Kasumi-1 (cell line): ENCODE results near the gene PDE4D.

Source experiments
- DNase-seq, 2 experiments: peaks; one replicate each; lab custom pipeline; 2025; lab: John Stamatoyannopoulos, UW

The PDE4D gene

DNA sequence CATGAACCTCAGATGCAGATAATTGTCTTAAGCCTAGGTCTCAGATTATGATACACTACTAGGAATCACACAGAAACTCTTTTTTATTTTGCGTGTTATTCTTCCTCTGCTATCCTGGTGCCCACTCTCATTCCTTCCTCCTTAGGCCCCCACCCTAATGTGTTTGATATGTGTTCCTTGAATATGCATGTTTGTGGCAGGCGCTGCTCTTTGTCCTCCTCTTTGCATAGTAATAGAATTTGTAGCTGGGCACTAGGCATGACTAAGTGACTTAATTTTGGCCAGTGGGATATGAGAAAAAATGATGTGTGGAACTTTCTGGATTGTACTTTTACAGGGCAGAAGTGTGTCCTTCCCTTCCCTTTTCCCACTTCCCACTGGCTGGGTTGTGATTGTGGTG is 965.6 kb downstream of the PDE4D start:
- no peak for DNase-seq

DNA sequence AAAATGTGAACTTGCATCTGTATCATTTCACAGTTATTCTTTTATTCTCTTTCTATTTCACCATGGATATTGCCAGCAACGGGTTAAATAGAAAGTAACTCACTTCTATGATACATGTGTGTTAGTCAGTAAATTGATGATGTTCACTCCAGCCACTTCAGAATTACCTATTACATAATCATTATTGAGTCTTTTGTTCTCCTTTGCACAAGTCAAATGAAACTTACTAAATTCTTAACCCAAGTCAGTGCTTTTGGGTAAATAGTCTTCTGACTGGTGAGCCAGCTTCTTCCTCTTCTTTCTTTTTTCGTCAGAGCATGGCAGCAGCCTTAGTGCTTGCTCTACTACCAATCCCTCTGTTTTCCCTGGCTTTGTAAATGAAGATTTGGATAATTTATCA is 966.3 kb downstream of the PDE4D start:
- DNase-seq: no peak

DNA sequence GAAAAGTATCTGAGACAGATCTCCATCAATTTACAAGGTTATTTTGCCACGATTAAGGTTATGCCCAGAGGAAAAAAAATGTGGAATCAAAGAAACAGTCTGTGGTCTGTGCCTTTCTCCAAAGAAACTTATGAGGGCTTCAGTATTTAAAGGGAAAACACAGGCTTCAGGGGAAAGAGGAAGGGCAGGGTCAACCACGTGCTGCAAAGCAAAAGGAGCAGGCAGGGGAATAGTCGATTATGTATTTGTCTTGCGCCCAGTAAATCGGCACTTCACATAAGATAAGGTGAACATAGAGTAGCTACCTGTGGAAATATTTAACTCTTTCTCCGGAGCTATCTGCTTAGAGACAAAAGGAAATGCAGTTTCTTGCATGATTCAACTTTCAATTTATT is 967.0 kb downstream of the PDE4D start:
- DNase-seq: no peak

DNA sequence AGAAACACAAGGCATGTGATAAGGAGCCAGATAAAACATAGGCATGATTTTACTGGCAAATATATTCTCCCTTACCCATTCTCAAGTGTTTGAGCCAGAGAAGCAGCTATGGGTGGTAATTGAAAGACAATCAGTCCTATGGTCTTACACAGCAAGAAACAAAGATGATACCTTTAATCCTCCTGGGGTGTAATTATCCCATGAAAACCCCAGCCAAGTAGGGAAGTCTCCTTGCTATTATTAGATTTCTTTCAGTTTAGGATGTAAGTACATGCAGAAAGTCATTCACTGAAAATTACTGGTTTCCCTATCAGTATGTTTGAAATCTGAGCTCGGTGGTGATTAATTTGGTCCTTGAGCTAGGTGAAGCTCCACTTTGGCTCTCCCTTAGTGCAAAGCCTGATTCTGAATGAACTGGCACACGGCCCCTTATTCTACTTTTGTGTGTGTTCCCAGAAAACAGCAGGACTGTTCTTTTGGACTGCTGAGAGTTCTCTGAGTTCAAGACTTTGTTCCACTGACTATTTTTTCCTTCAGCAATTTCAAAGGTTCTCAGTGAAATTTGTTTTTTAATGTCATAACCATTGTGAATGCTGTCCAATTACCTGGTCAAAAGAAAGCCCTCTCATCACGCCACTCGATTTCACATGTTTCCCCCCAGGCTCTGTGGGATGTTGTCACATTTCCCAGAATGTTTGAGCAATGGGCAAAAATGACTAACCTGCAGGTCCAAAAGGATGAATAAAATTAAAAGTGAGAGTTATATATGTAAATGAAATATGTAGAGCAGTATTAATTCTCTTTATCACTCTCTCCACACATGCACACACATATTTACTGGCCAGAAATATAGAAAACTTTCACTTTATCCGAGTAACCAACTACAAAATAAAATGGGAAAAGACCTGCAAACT is 967.6 kb downstream of the PDE4D start:
- DNase-seq: no peak

DNA sequence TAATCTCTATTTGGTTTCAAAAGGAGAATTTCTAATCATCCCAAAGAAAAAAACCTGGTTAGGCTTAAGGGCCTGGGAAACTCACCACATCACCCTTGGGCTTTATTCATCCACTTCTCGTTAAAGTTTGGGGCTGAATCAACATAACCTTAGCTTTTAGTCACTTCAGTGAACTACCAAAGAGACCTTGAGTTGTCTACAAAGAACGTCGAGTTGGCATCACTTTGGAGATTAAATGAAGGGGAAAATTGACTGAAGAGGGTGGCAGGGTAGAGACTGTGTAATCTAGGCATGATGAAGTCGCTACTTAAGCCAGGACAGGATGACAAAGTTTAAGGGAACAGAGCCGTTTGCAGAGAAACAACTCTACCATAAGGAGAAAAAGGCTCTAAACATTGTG is 969.2 kb downstream of the PDE4D start:
- no peak for DNase-seq

DNA sequence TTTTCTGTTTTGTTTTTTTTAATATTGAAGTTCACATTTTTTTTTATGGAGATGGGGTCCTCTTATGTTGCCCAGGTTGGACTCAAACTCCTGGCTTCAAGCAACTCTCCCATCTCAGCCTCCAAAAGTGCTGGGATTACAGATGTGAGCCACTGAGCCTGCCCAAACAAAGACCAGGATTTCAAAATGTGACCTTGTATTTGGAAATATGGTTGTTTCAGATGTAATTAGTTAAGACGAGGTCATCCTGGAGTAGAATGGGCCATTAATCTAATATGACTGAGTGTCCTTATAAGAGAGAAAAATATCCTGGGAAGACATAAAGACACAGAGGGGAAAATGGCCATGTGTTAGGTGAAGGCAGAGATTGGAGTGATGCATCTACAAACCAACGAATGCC is 970.2 kb downstream of the PDE4D start:
- no peak for DNase-seq

DNA sequence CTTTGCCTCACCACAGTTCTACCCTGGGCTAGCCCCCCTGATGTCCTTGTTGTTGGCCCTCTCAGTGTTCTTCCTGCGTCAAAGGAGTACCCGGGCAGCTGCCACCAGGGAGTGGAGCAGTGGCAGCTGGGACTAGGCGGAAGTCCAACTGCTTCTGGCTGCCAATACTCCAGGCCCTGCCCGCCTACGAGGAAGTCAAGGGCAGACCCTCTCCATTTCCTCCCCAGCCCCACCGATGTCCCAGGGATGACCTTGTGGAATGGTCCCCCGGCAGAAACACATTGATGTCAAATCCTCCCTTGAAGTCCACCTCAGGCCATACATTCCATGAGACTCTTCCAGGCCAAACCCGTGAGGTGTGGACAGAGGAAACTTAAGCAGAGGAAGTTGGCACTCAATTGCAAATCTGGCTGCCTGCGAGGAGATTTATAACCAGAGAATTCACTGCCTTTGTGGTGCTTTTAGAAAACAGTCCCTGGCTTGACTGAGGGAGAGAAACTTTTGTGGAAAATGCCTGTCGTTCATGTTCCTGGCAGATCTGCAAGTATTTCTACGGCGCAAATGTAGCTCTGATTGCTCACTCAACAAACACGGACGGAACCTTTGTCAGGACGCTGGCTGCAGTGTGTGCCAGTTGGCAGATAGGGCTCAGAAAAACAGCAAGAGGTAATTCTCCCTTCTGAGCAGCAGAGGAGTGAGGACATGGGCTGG is 970.9 kb downstream of the PDE4D start:
- no peak for DNase-seq

DNA sequence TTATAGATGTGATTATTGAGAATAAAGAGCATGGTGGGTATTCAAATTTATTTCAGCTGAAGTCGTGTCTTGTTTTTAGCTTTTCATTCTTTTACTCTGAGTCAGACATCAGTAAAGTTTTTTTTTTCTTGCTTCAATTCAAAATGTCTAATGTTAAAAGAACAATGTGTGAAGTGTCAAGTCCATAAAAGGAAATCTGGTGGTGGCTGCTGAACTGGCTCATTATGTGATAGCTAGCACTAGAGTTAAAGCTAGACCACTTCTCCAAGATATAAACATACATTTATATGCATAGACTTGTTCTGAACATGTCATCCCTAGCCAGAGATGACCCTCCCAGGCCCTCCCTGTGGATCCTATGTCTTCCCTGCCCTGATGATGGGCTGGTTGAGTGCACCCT is 972.4 kb downstream of the PDE4D start:
- DNase-seq: no peak

DNA sequence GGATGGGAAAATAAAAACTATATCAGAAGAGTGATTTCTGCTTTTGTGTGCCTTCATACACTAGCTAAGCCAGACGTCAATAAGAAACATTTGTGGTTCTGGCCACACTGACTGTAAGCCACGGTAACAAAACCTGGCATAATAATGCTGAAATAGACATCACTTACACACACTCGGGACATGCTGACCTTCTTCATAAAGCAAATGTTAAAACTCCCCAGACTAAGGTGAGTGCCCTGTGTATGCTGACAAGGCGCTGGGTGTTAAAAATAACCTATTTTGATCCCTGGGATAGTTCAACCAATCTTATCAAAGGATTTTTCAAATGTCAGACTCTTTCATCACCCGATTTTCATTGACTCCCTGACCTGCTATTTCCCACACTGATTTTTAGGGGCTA is 973.7 kb downstream of the PDE4D start:
- no peak for DNase-seq
